Tibial nerve (tissue), 4 donors: ENCODE measurements around the gene TBC1D14. TPM values are rescaled to one million over a fixed set of nuclear protein-coding genes. Genes with fewer than 3 reads are reported as not detected.

Experiments used
- DNase-seq, 2 donors: peaks; one replicate each; pipeline ENCODE4 v3.0.0-alpha.2; 2019; ENCODE audit warnings: low spot score in 2 of 2
- H3K27ac ChIP-seq, 4 donors: fragments of 200-600 bp; sonication (generic) in 3 of 4; one replicate each; pipeline ENCODE4 v1.5.1; 2017 to 2019; ENCODE audit warnings: mild to moderate bottlenecking in 1 of 4
- H3K27me3 ChIP-seq, 2 donors: fragments of 200-600 bp; sonication (generic) in 1 of 2; one replicate each; pipeline versions ENCODE4 v1.5.1 to v1.6.0; 2017 to 2019
- H3K36me3 ChIP-seq, 3 donors: fragments of 200-600 bp; sonication (generic); one replicate each; pipeline ENCODE4 v1.5.1; 2018 to 2019
- H3K4me1 ChIP-seq, 4 donors: fragments of 200-600 bp; sonication (generic) in 3 of 4; one replicate each; pipeline ENCODE4 v1.5.1; 2017 to 2019
- H3K4me3 ChIP-seq, 4 donors: fragments of 200-600 bp; sonication (generic) in 3 of 4; one replicate each; pipeline ENCODE4 v1.5.1; 2017 to 2019; ENCODE audit warnings: mild to moderate bottlenecking in 1 of 4, moderate library complexity in 1 of 4
- H3K9me3 ChIP-seq, 4 donors: fragments of 200-600 bp; sonication (generic) in 3 of 4; one replicate each; pipeline ENCODE4 v1.5.1; 2017 to 2019
- CTCF ChIP-seq, 5 experiments: fragments of 200-600 bp in 3 of 5; fragments of 450-650 bp in 2 of 5; sonication (generic) in 3 of 5; IDR thresholded peaks; one replicate each; pipeline ENCODE4 v1.5.1; 2016 to 2019; ENCODE audit warnings: antibody characterized with exemption in 5 of 5, mild to moderate bottlenecking in 3 of 5, moderate library complexity in 2 of 5
- EP300 ChIP-seq, 2 donors: sonication (generic); formaldehyde crosslinking; IDR thresholded peaks; one replicate each; pipeline ENCODE4 v1.6.1; 2017; ENCODE audit warnings: antibody characterized with exemption in 2 of 2, mild to moderate bottlenecking in 1 of 2
- POLR2A ChIP-seq, 2 donors: fragments of 450-650 bp; IDR thresholded peaks; one replicate each; pipeline ENCODE4 v1.6.1; 2017; ENCODE audit warnings: antibody characterized with exemption in 2 of 2, mild to moderate bottlenecking in 2 of 2, moderate library complexity in 2 of 2
- WGBS, 2 donors: methylation state at CpG; one replicate each; pipeline ENCODE4 v1.1.5; 2018; 5-methylcytosine and 5-hydroxymethylcytosine counted together
- total RNA-seq, 4 donors: library from RNA; depleted of rRNA; stranded (reverse); fragments of >200 nt; gene quantifications; one replicate each; pipeline ENCODE4 v1.1.0, GENCODE V29; 2016

TBC1D14 gene
- total RNA-seq, 4 donors from 2014 or later = 46.9 to 65.7 (median 51.3) TPM

- H3K27ac ChIP-seq = no peak overlapping the region
- H3K27me3 ChIP-seq = no peaks in the 10 kb centered on the region
- H3K9me3 ChIP-seq = no peaks in the 10 kb centered on the region
- WGBS, 2 donors = 80 to 82% methylated on average over 13 of the region's 13 CpGs
- no peak overlapping the region for H3K4me3 ChIP-seq
- H3K4me1 ChIP-seq = no peaks in the 10 kb centered on the region
- no peak for TF ChIP-seq EP300 (IDR thresholded peaks at IDR 0.05)
- no peak for TF ChIP-seq POLR2A (IDR thresholded peaks at IDR 0.05)
- no peak for TF ChIP-seq CTCF (IDR thresholded peaks at IDR 0.05)
- peaks cover 0 to 95% (median 13%) of the 10 kb centered on the region in 3 donors for H3K36me3 ChIP-seq
- no peak for DNase-seq
Observed at GRCh38 chr4:7021930-7022664, 112.5 kb downstream of the TBC1D14 start.

DNA sequence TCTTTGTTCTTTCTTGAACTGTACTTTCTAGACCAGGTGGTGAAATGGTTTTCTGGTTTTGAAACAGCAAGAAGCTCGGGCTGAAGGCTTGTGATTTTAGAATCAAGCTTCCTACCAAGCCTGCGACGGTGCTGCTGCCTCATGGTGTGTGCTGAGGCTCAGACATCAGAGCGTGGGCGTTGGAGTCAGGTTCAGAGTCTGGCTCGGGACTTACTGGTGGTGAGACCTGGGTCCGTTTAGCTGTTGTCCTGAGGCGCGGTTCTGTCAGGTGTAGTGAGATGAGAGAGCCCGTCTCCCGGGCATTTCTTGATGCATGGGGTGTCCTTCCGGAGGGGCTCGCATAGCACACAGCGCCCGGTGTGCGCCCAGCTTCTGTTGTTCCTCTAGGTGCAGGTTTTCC lies 113.9 kb downstream of the TBC1D14 start:
- no peak for TF ChIP-seq CTCF (IDR thresholded peaks at IDR 0.05)
- no peak for TF ChIP-seq POLR2A (IDR thresholded peaks at IDR 0.05)
- TF ChIP-seq EP300 (IDR thresholded peaks at IDR 0.05) = no peak
- H3K27me3 ChIP-seq = no peaks in the 10 kb centered on the region
- H3K4me1 ChIP-seq = no peaks in the 10 kb centered on the region
- no peak overlapping the region for H3K4me3 ChIP-seq
- no peak overlapping the region for H3K27ac ChIP-seq
- WGBS, 2 donors = 85 to 86% methylated on average over 16 of the region's 16 CpGs
- no peak for DNase-seq
- no peaks in the 10 kb centered on the region for H3K9me3 ChIP-seq
- H3K36me3 ChIP-seq = peaks cover 0 to 84% (median 13%) of the 10 kb centered on the region in 3 donors

- no peak for DNase-seq
- no peaks in the 10 kb centered on the region for H3K4me1 ChIP-seq
- H3K27ac ChIP-seq = no peak overlapping the region
- 74 to 88% methylated on average over 10 to 12 of the region's 12 CpGs for WGBS, 2 donors
- H3K36me3 ChIP-seq = peaks cover 0 to 85% (median 13%) of the 10 kb centered on the region in 3 donors
- no peak for TF ChIP-seq CTCF (IDR thresholded peaks at IDR 0.05)
- TF ChIP-seq POLR2A (IDR thresholded peaks at IDR 0.05) = no peak
- TF ChIP-seq EP300 (IDR thresholded peaks at IDR 0.05) = no peak
- no peak overlapping the region for H3K4me3 ChIP-seq
- H3K9me3 ChIP-seq = no peaks in the 10 kb centered on the region
- no peaks in the 10 kb centered on the region for H3K27me3 ChIP-seq
Observed at GRCh38 chr4:7023901-7024300, 114.3 kb downstream of the TBC1D14 start.

- Histone ChIP-seq H3K9me3 (no peaks in the 10 kb centered on the region), H3K36me3 (peaks cover 0 to 85% (median 13%) of the 10 kb centered on the region in 3 donors), H3K4me3 (no peak overlapping the region), H3K4me1 (no peaks in the 10 kb centered on the region), H3K27ac (no peak overlapping the region), H3K27me3 (no peaks in the 10 kb centered on the region)
- WGBS, 2 donors = 92 to 93% methylated on average over 19 of the region's 19 CpGs
- no peak for DNase-seq
- no peak for TF ChIP-seq POLR2A (IDR thresholded peaks at IDR 0.05)
- no peak for TF ChIP-seq EP300 (IDR thresholded peaks at IDR 0.05)
Observed at GRCh38 chr4:7024336-7024890, 114.8 kb downstream of the TBC1D14 start.

DNA sequence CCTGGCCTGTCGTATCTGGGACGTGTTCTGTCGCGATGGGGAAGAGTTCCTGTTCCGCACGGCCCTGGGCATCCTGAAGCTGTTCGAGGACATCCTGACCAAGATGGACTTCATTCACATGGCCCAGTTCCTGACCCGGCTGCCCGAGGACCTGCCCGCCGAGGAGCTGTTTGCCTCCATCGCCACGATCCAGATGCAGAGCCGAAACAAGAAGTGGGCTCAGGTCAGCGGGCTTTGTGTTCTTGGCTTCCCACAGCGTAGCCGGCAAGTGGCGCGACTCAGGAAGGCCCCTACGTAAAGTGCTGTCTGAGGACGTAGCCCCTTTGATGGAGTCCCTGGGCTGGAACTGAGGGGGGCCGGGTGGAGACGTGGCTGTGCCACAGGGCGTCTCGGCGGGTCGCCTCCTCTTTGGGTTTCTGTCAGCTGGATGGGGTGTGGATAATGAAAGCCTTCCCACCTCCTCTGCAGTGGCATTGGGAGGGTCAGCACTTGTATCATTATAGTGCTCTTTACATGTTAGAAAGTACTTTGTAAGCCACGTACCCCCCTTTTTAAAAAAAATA lies 115.5 kb downstream of the TBC1D14 start:
- no peak for TF ChIP-seq POLR2A (IDR thresholded peaks at IDR 0.05)
- TF ChIP-seq CTCF (IDR thresholded peaks at IDR 0.05) = no peak
- no peak for TF ChIP-seq EP300 (IDR thresholded peaks at IDR 0.05)
- WGBS, 2 donors = 85 to 89% methylated on average over 28 of the region's 28 CpGs

More for the DNA sequence above, 115.5 kb downstream of the TBC1D14 start:
- Histone ChIP-seq H3K27ac (no peak overlapping the region), H3K36me3 (peaks cover 0 to 88% (median 13%) of the 10 kb centered on the region in 3 donors), H3K4me3 (no peak overlapping the region), H3K27me3 (no peaks in the 10 kb centered on the region), H3K4me1 (no peaks in the 10 kb centered on the region), H3K9me3 (no peaks in the 10 kb centered on the region)
- no peak for DNase-seq
